ENCODE results near the gene PITPNM2. TPM values are rescaled to one million over a fixed set of nuclear protein-coding genes. Genes with fewer than 3 reads are reported as not detected.
"Not testable (repeated sequence)": the region's sequence is repeated elsewhere in the genome, so short reads cannot be mapped to it uniquely, and the experiment has no call there.

PITPNM2 gene
- total RNA-seq, 3 donors from 2014 or later, result 7.3 to 9.3 (median 9.2) TPM

DNA sequence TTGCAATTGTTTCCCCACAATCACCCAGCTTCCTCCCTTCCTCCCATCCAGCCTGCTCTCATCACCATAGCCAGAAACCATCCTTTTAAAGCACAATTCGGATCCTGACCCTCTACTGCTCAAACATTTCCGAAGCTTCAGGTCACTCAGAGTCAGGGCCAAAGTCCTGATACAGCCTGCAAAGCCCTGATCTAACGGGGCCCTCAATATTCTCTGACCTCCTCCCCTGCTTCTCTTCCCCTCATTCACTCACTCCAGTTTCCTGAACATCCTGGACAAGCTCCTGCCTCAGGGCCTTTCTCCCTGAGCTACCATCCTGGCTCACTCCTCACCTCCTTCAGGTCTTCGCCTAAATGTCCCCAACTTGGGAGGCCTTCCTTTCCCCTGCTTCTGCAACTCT lies 46.1 kb downstream of the PITPNM2 start:
- Mint-ChIP-seq H3K27me3 (ENCODE audit: low read depth) (no peaks in the 10 kb centered on the region), H3K4me1 (ENCODE audit: low read depth) (peaks cover 52% of the 10 kb centered on the region), H3K9me3 (no peaks in the 10 kb centered on the region), H3K36me3 (ENCODE audit: insufficient read depth) (peaks cover 8% of the 10 kb centered on the region), H3K4me3 (no peak overlapping the region)
- DNase-seq (no peak), ATAC-seq (no peak)

DNA sequence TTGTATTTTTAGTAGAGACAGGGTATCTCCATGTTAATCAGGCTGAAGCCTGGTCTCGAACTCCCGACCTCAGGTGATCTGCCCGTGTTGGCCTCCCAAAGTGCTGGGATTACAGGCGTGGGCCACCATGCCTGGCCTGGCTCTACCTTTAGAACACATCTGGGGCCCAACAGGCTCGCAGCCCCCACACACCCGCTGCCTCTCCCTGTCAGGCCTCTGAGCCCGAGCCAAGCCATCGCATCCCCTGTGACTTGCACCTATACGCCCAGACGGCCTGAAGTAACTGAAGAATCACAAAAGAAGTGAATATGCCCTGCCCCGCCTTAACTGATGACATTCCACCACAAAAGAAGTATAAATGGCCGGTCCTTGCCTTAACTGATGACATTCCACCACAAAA lies 46.8 kb downstream of the PITPNM2 start:
- H3K9me3 Mint-ChIP-seq; H3K27me3 Mint-ChIP-seq (ENCODE audit: low read depth); DNase-seq; ATAC-seq; H3K36me3 Mint-ChIP-seq (ENCODE audit: insufficient read depth); H3K4me3 Mint-ChIP-seq: not testable (repeated sequence)
- H3K4me1 Mint-ChIP-seq (ENCODE audit: low read depth), result peaks cover 52% of the 10 kb centered on the region

DNA sequence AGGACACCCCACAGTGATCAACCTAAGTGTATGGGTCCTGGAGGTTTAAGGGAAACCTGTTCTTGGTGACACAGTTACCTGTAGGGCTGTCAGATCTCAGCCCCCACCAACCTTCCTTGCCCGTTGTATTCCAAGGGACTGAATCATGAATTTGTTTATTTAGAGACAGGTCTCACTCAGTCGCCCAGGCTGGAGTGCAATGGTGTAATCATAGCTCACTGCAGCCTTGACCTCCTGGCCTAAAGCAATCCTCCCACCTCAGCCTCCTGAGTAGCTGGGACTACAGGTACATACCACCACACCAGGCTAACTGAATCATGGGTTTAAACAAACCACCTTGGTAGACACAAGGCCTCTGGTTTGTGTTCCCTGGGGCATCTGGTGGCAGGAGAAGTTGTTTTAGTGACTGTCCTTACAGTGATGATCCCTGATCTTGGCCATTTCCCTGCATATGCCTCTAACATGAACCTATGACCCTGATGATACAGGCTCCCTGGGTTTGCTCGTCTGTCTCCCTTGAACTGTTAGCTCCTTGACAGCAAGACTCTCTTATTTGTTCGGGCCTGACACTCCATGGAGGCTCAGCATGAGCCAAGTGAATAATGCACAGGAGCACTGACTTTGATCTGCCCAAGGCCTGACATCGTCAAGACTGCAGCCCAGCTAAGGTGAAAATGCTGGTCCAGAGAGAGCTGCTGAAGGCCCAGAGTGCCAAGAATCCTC lies 47.9 kb downstream of the PITPNM2 start:
- peaks cover 45% of the 10 kb centered on the region for H3K4me1 Mint-ChIP-seq (ENCODE audit: low read depth)
- no peak for DNase-seq

DNA sequence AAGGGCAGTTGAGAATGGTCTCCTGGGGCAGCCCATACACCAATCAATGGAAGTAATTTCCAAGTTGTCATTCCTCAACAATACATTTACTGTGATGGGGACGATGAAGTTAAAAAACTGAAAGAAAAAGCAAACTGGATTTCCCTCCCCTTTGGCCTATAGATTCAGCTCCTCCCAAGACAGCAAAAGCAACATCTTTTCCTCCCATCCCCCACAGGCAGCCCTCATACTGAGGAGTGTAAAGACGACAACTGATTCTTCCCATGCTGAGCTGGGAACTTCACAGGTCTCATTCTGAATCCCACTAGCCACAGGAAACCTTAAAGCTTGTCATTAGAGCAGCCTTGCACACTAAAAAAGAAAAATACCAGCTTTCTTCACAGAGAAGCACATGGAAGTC lies 48.5 kb downstream of the PITPNM2 start:
- Mint-ChIP-seq H3K4me3 (no peak overlapping the region), H3K27me3 (ENCODE audit: low read depth) (no peaks in the 10 kb centered on the region), H3K4me1 (ENCODE audit: low read depth) (peaks cover 39% of the 10 kb centered on the region), H3K36me3 (ENCODE audit: insufficient read depth) (no peaks in the 10 kb centered on the region), H3K9me3 (no peaks in the 10 kb centered on the region)
- no peak for DNase-seq
- ATAC-seq, result no peak

More for the DNA sequence above, 47.9 kb downstream of the PITPNM2 start:
- H3K36me3 Mint-ChIP-seq (ENCODE audit: insufficient read depth), result peaks cover 3% of the 10 kb centered on the region
- no peaks in the 10 kb centered on the region for H3K27me3 Mint-ChIP-seq (ENCODE audit: low read depth)
- H3K9me3 Mint-ChIP-seq, result no peaks in the 10 kb centered on the region
- H3K4me3 Mint-ChIP-seq, result no peak overlapping the region
- ATAC-seq, result no peak

DNA sequence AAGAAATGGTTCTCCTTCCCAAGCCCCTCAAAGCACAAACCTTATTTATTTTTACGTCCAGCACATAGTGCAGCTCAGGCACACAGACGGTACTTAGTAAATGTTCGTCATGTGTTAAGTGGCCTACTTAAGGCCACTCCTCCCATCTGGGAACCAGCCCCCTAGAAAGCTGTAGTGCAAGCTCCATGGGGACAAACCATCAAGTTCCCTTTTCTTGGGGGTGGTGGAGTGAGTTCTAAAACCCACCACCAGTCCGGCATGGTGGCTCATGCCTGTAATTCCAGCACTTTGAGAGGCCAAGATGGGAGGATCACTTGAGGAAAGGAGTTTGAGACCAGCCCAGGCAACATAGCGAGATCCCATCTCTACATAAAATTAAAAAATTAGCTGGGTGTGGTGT lies 49.4 kb downstream of the PITPNM2 start:
- no peak overlapping the region for H3K4me3 Mint-ChIP-seq
- ATAC-seq, result no peak
- no peak for DNase-seq
- peaks cover 31% of the 10 kb centered on the region for H3K4me1 Mint-ChIP-seq (ENCODE audit: low read depth)
- no peaks in the 10 kb centered on the region for H3K27me3 Mint-ChIP-seq (ENCODE audit: low read depth)
- no peaks in the 10 kb centered on the region for H3K9me3 Mint-ChIP-seq
- no peaks in the 10 kb centered on the region for H3K36me3 Mint-ChIP-seq (ENCODE audit: insufficient read depth)

Other genes starting within 250 kb of the PITPNM2 start
- 1 to 10 TPM; 2.3 to 3.2 (median 2.9) TPM for gene ABCB9, start 184.6 kb downstream of the PITPNM2 start, total RNA-seq
- 10 to 100 TPM; 23.1 to 25.5 (median 24.7) TPM for gene OGFOD2, start 175.8 kb downstream of the PITPNM2 start, total RNA-seq
- gene ARL6IP4, start 170.4 kb downstream of the PITPNM2 start, total RNA-seq, result 100 to 1,000 TPM; 118 to 141 (median 129) TPM
- 10 to 100 TPM; 35.9 to 42.3 (median 37.5) TPM for gene MPHOSPH9, start 82.1 kb upstream of the PITPNM2 start, total RNA-seq
- 10 to 100 TPM; 16.7 to 17.7 (median 17.4) TPM for gene MTRFR, start 82.3 kb upstream of the PITPNM2 start, total RNA-seq
- 10 to 100 TPM; 44.7 to 67.9 (median 53.4) TPM for gene CDK2AP1, start 120.8 kb upstream of the PITPNM2 start, total RNA-seq
- gene SBNO1, start 213.8 kb upstream of the PITPNM2 start, total RNA-seq, result 10 to 100 TPM; 40.9 to 45.5 (median 44.0) TPM
- gene KMT5A, start 233.0 kb upstream of the PITPNM2 start, total RNA-seq, result 10 to 100 TPM; 37.1 to 39.4 (median 39.2) TPM